ENCODE measurements around the gene COL27A1.

GRCh38 chr9:114235033-114235661, 79.8 kb downstream of the COL27A1 start:
- TF ChIP-seq POLR2AphosphoS5 (IDR thresholded peaks at IDR 0.05) (no peak), CTCF (IDR thresholded peaks at IDR 0.05) (no peak), POLR2A (IDR thresholded peaks at IDR 0.05) (no peak)

All from transverse colon (tissue), 4 donors.